Activated CD4-positive, alpha-beta memory T cell treated with anti-CD3 and anti-CD28 coated beads, Interleukin-2, amount 10 ng/mL, durations not matched to agents 7 days and 5 days (primary cell): ENCODE results near the gene KRT80. TPM values are rescaled to one million over a fixed set of nuclear protein-coding genes. Genes with fewer than 3 reads are reported as not detected.

Source experiments
- CTCF ChIA-PET: fragments of 350-600 bp; sonication (Branson Sonifier 250); formaldehyde crosslinking; loops from one replicate; lab custom pipeline; 2021; ENCODE audit warnings: antibody characterized with exemption, inconsistent platforms; lab: Charles Lee
- POLR2A ChIA-PET: fragments of 350-600 bp; sonication (Branson Sonifier 250); formaldehyde crosslinking; loops from one replicate; lab custom pipeline; 2021; ENCODE audit warnings: antibody characterized with exemption; lab: Charles Lee
- DNase-seq: peaks from one replicate; pipeline ENCODE4 v3.0.0-alpha.2; 2020
- H3K27ac Mint-ChIP-seq: one replicate; pipeline ENCODE4 v1.8.0; 2021; ENCODE audit warnings: mild to moderate bottlenecking, mixed read lengths
- H3K27me3 Mint-ChIP-seq: one replicate; pipeline ENCODE4 v1.8.0; 2021; ENCODE audit warnings: mixed read lengths
- H3K36me3 Mint-ChIP-seq: one replicate; pipeline ENCODE4 v1.8.0; 2021; ENCODE audit warnings: low read depth, mixed read lengths
- H3K4me1 Mint-ChIP-seq: one replicate; pipeline ENCODE4 v1.8.0; 2021; ENCODE audit warnings: mixed read lengths
- H3K4me3 Mint-ChIP-seq: one replicate; pipeline ENCODE4 v1.8.0; 2021; ENCODE audit warnings: mild to moderate bottlenecking, mixed read lengths
- H3K9me3 Mint-ChIP-seq: one replicate; pipeline ENCODE4 v1.8.0; 2021; ENCODE audit warnings: mixed read lengths
- total RNA-seq, 2 experiments: library from RNA; stranded (reverse); gene quantifications; one replicate each; pipeline ENCODE4 v1.2.3, GENCODE V29; 2021

The KRT80 gene
- total RNA-seq, 2 experiments from 2014 or later = not detected

DNA sequence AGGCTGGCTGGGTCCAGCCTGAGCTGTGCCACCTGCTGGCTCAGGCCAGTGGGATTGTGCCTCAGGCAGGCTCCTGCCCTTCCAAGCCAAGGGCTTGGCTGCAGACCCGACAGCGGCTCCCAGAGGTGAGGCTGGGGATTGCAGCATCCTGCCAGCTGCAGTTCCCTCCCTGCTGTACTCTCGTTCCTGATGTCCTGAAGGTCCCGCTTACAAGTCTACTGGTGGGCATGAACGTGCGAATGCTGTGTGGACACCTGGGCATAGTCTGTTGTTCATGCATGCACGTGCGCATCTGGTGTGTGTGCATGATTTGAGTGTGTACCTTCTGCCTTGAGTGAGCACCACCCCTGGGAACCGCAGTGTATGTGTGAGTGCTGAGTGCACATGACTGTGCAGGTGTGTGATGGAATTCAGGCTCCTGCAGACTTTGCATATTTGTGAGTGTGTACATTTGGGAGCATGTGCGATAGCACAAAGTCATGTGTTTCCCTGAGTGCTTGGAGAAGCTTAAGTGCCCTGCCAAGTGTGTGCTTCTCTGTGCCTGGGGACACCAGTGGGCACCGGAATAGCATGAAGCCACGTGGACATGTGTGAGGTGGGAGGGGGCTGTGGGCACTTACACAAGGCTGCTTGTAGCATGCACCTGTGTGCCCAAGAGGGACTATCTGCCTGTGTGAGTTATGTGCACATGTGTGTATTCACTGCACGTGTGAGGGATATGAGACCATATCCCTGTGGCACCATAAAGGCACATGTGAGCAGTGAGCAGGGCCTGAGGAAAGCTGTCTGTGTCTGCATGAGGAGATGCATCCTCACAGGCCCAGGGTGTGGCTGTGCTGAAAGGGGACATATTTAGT lies 22.0 kb upstream of the KRT80 start:
- Mint-ChIP-seq H3K36me3 (no peaks in the 10 kb centered on the region), H3K9me3 (no peaks in the 10 kb centered on the region), H3K4me1 (no peaks in the 10 kb centered on the region), H3K27me3 (peaks cover 16% of the 10 kb centered on the region), H3K4me3 (no peak overlapping the region), H3K27ac (no peak overlapping the region)
- peak; percentile 71 for DNase-seq
- POLR2A ChIA-PET = no interaction called here
- CTCF ChIA-PET = interaction anchor here (0.8 to 2.6 kb wide), 7 partner anchors 8 to 65 kb away, joined by 3 to 13 read pairs (median 4); no protein-coding TSS in a partner anchor

GRCh38 chr12:52212701-52213563 lies 21.1 kb upstream of the KRT80 start:
- no peaks in the 10 kb centered on the region for H3K4me1 Mint-ChIP-seq

GRCh38 chr12:52211716-52212585 lies 20.1 kb upstream of the KRT80 start:
- H3K27ac Mint-ChIP-seq = no peak overlapping the region

More at GRCh38 chr12:52212701-52213563, 21.1 kb upstream of the KRT80 start:
- POLR2A ChIA-PET = no interaction called here
- Mint-ChIP-seq H3K27ac (no peak overlapping the region), H3K36me3 (no peaks in the 10 kb centered on the region), H3K27me3 (peaks cover 15% of the 10 kb centered on the region), H3K4me3 (no peak overlapping the region), H3K9me3 (no peaks in the 10 kb centered on the region)
- no peak for DNase-seq
- CTCF ChIA-PET = interaction anchor here (0.8 to 2.6 kb wide), 7 partner anchors 9 to 66 kb away, joined by 3 to 13 read pairs (median 4); no protein-coding TSS in a partner anchor

GRCh38 chr12:52210925-52211650 lies 19.3 kb upstream of the KRT80 start:
- H3K4me1 Mint-ChIP-seq = no peaks in the 10 kb centered on the region
- CTCF ChIA-PET = interaction anchor here (1.0 to 2.6 kb wide), 3 partner anchors 10 to 45 kb away, joined by 4 to 12 read pairs (median 4); no protein-coding TSS in a partner anchor
- peaks cover 13% of the 10 kb centered on the region for H3K27me3 Mint-ChIP-seq
- no peak for DNase-seq
- POLR2A ChIA-PET = no interaction called here
- no peak overlapping the region for H3K27ac Mint-ChIP-seq
- no peaks in the 10 kb centered on the region for H3K36me3 Mint-ChIP-seq
- H3K4me3 Mint-ChIP-seq = no peak overlapping the region
- H3K9me3 Mint-ChIP-seq = no peaks in the 10 kb centered on the region

More at GRCh38 chr12:52211716-52212585, 20.1 kb upstream of the KRT80 start:
- DNase-seq = no peak
- no peaks in the 10 kb centered on the region for H3K4me1 Mint-ChIP-seq
- POLR2A ChIA-PET = no interaction called here
- H3K9me3 Mint-ChIP-seq = no peaks in the 10 kb centered on the region
- CTCF ChIA-PET = interaction anchor here (1.9 to 2.6 kb wide), 2 partner anchors 10 to 12 kb away, joined by 6 to 12 read pairs; no protein-coding TSS in a partner anchor
- H3K4me3 Mint-ChIP-seq = no peak overlapping the region
- peaks cover 13% of the 10 kb centered on the region for H3K27me3 Mint-ChIP-seq
- H3K36me3 Mint-ChIP-seq = no peaks in the 10 kb centered on the region

DNA sequence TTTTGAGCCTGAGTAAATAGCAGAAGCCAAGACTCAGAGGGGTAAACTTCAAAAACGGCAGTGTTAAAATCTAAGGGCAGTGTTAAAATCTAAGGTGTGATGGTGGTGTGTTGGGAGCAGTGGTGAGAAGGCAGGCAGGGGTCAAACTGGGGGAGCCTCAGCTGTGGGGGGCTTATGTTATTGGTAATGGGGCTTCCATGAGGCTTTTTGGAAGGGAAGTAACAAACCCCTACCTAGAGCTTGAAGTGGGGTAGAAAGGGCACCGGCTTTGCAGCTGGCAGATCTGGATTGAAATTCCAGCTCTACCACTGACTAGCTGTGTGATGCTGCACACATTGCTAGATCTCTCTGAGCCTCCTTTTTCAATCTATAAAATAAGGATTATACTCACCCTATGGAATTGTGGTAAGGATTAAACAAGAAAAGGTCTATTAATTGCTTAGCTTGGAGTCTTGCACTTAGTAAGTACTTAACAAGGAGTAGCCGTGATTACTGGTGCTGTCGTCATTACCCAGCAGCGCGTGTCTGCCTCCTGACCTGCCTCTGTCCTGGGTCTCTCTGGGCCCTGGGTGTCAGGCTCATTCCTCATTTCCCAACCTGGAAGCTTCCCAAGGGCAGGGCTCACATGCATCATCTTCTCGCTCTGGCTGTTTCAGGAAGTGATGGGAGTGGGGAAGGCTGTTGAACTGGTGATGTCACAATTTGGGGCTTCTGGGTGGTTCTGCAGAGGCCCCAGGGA lies 18.5 kb upstream of the KRT80 start:
- no peaks in the 10 kb centered on the region for H3K36me3 Mint-ChIP-seq
- no peaks in the 10 kb centered on the region for H3K4me1 Mint-ChIP-seq
- CTCF ChIA-PET = interaction anchor here (1.0 to 1.3 kb wide), 3 partner anchors 11 to 69 kb away, joined by 3 to 4 read pairs (median 4); no protein-coding TSS in a partner anchor
- H3K9me3 Mint-ChIP-seq = no peaks in the 10 kb centered on the region
- H3K4me3 Mint-ChIP-seq = no peak overlapping the region
- no peak overlapping the region for H3K27ac Mint-ChIP-seq
- no peak for DNase-seq
- POLR2A ChIA-PET = no interaction called here
- peaks cover 11% of the 10 kb centered on the region for H3K27me3 Mint-ChIP-seq

DNA sequence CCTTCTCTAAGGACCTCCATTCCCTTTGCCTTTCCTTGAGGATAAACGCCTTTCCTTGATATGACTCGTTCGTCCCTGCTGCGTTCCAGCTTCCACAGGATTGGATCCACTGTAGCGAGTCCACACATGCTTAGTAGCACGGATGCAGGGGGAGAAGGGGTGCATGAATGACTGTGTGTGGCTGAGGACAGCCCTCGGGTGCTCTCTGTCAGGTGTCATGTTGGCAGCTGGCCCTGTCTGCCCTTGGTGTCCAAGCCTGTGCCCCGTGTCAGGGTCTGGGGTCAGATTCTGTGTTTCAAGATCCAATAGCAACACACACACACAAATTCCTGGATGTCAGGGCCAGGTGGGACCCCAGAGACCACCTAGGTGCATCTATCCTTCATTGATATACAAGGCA lies 17.5 kb upstream of the KRT80 start:
- no peak for DNase-seq
- H3K36me3 Mint-ChIP-seq = no peaks in the 10 kb centered on the region
- H3K27ac Mint-ChIP-seq = no peak overlapping the region
- H3K9me3 Mint-ChIP-seq = no peaks in the 10 kb centered on the region
- no peak overlapping the region for H3K4me3 Mint-ChIP-seq
- POLR2A ChIA-PET = no interaction called here
- H3K4me1 Mint-ChIP-seq = no peaks in the 10 kb centered on the region
- H3K27me3 Mint-ChIP-seq = peaks cover 10% of the 10 kb centered on the region
- CTCF ChIA-PET = interaction anchor here (1.1 kb wide), 1 partner anchor 70 kb away, joined by 3 read pairs; no protein-coding TSS in a partner anchor

- POLR2A ChIA-PET = no interaction called here
Measured at GRCh38 chr12:52208424-52209165, 16.8 kb upstream of the KRT80 start.

GRCh38 chr12:52207895-52208294 lies 16.1 kb upstream of the KRT80 start:
- ChIA-PET POLR2A (no interaction called here), CTCF (interaction anchor here (2.1 kb wide), 1 partner anchor 14 kb away, joined by 7 read pairs; no protein-coding TSS in a partner anchor)
- no peak overlapping the region for H3K4me3 Mint-ChIP-seq
- no peaks in the 10 kb centered on the region for H3K9me3 Mint-ChIP-seq
- H3K27me3 Mint-ChIP-seq = peaks cover 12% of the 10 kb centered on the region
- H3K36me3 Mint-ChIP-seq = no peaks in the 10 kb centered on the region
- no peak for DNase-seq
- peaks cover 4% of the 10 kb centered on the region for H3K4me1 Mint-ChIP-seq
- no peak overlapping the region for H3K27ac Mint-ChIP-seq

More at GRCh38 chr12:52208424-52209165, 16.8 kb upstream of the KRT80 start:
- H3K4me1 Mint-ChIP-seq = no peaks in the 10 kb centered on the region
- no peaks in the 10 kb centered on the region for H3K36me3 Mint-ChIP-seq
- no peak for DNase-seq
- CTCF ChIA-PET = interaction anchor here (0.5 to 2.1 kb wide), 2 partner anchors 13 to 69 kb away, joined by 3 to 7 read pairs; no protein-coding TSS in a partner anchor
- no peaks in the 10 kb centered on the region for H3K9me3 Mint-ChIP-seq
- H3K27me3 Mint-ChIP-seq = peaks cover 11% of the 10 kb centered on the region
- H3K27ac Mint-ChIP-seq = no peak overlapping the region
- no peak overlapping the region for H3K4me3 Mint-ChIP-seq

- Mint-ChIP-seq H3K4me3 (no peak overlapping the region), H3K36me3 (no peaks in the 10 kb centered on the region), H3K27me3 (peaks cover 17% of the 10 kb centered on the region), H3K9me3 (no peaks in the 10 kb centered on the region), H3K4me1 (peaks cover 5% of the 10 kb centered on the region), H3K27ac (no peak overlapping the region)
- no peak for DNase-seq
- POLR2A ChIA-PET = no interaction called here
- CTCF ChIA-PET = interaction anchor here (2.1 kb wide), 1 partner anchor 15 kb away, joined by 7 read pairs; no protein-coding TSS in a partner anchor
Measured at GRCh38 chr12:52207106-52207505, 15.3 kb upstream of the KRT80 start.

DNA sequence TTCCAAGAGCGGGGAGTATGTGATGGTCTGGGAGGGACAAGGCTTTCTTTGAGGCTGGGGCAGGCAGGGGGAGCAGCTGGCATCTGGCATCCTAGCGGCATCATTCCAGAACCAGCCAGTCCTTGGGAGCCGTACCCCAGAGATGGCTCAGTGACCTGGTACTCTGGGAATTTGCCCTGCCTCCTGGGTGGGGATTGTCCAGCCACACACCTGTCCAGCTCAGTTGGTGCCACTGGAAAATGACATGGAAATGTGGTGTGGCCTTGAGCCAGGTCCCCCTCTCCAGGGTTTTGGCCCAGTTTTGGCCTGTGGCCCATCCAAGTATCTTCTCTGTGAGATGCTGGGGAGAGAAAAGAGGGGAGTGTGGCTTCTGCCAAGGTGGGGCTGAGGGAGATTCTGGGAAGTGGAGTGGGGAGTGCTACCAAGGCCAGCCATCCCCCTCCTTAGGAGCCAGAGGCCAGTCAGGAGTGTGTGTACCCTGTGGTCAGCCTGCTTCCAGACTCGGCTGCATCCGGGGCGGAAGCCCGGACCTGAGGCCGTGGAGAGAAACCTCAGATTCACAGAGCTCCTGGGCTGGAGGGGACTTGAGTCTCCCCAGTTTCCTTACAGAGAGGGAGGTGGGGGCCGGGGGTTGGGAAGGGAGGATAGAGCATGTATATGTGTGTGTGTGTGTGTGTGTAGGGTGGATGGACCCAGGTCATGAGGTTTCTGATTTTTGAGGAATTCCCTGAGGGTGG lies 14.7 kb upstream of the KRT80 start:
- no peak for DNase-seq
- ChIA-PET CTCF (interaction anchor here (1.0 kb wide), 1 partner anchor 73 kb away, joined by 3 read pairs; no protein-coding TSS in a partner anchor), POLR2A (no interaction called here)
- H3K27ac Mint-ChIP-seq = no peak overlapping the region
- no peak overlapping the region for H3K4me3 Mint-ChIP-seq
- peaks cover 5% of the 10 kb centered on the region for H3K4me1 Mint-ChIP-seq
- no peaks in the 10 kb centered on the region for H3K9me3 Mint-ChIP-seq
- H3K36me3 Mint-ChIP-seq = no peaks in the 10 kb centered on the region
- H3K27me3 Mint-ChIP-seq = peaks cover 18% of the 10 kb centered on the region
